Endothelial cell of umbilical vein (primary cell): ENCODE measurements around the gene DUSP16. TPM values are rescaled to one million over a fixed set of nuclear protein-coding genes. Genes with fewer than 3 reads are reported as not detected.

Source experiments
- BruUV-seq: library from RNA; stranded (reverse); fragments of 400-500 nt; replicated peaks from 2 replicates; lab custom pipeline; 2021; lab: Mats Ljungman, UMichigan
- CTCF ChIA-PET: fragments of 300-600, 350-600 bp; sonication (Branson Sonifier 250); formaldehyde crosslinking; loops from one replicate; lab custom pipeline; 2021; ENCODE audit warnings: antibody characterized with exemption, inconsistent platforms; lab: Charles Lee
- POLR2A ChIA-PET: fragments of 300-600, 350-600 bp; sonication (Branson Sonifier 250); formaldehyde crosslinking; loops from one replicate; lab custom pipeline; 2021; ENCODE audit warnings: antibody characterized with exemption, inconsistent platforms; lab: Charles Lee
- DNase-seq: peaks from one replicate; pipeline ENCODE4 v3.0.0-alpha.2; 2011; ENCODE audit warnings: low read depth, low spot score
- FAIRE-seq: peaks from 2 replicates; lab custom pipeline; 2011; peaks lifted over from hg19 to GRCh38; lab: Jason Lieb, UNC
- H2AFZ ChIP-seq: 2 replicates; pipeline ENCODE4 v1.6.0; 2012; ENCODE audit warnings: low read depth, low read length, control low read depth, inconsistent platforms
- H3K27ac ChIP-seq: 2 replicates; pipeline ENCODE4 v1.5.1; 2011; ENCODE audit warnings: low read depth, mild to moderate bottlenecking, control low read depth, low read length, moderate library complexity; ENCODE audit not compliant: insufficient read depth
- H3K27me3 ChIP-seq, 2 experiments: 2 replicates each; pipeline versions ENCODE4 v1.6.0 to v1.6.1; 2011; ENCODE audit warnings: low read length in 2 of 2, mixed read lengths in 1 of 2; ENCODE audit not compliant: control insufficient read depth in 2 of 2, insufficient read depth in 2 of 2
- H3K36me3 ChIP-seq, 2 experiments: 2 replicates in 1 of 2; 3 replicates in 1 of 2; pipeline ENCODE4 v1.5.1; 2011; ENCODE audit warnings: low read length in 2 of 2, mild to moderate bottlenecking in 1 of 2, moderate library complexity in 1 of 2; ENCODE audit not compliant: control insufficient read depth in 2 of 2, insufficient read depth in 2 of 2; ENCODE audit errors: extremely low read depth in 1 of 2
- H3K4me1 ChIP-seq: 3 replicates; pipeline ENCODE4 v1.5.1; 2011; ENCODE audit warnings: mild to moderate bottlenecking, low read length; ENCODE audit not compliant: control insufficient read depth, insufficient read depth; ENCODE audit errors: extremely low read depth
- H3K4me2 ChIP-seq: 2 replicates; pipeline ENCODE4 v1.6.1; 2011; ENCODE audit warnings: low read length, control low read depth, mixed read lengths; ENCODE audit not compliant: insufficient read depth
- H3K4me3 ChIP-seq, 3 experiments: fragments of 200-600 bp in 1 of 3; sonication (generic), shearing (Covaris generic) in 1 of 3; replicated peaks in 1 of 3; 2 replicates each; pipeline ENCODE4 v1.5.1; 2011 to 2016; ENCODE audit warnings: control low read depth in 3 of 3, low read length in 3 of 3, mild to moderate bottlenecking in 2 of 3, inconsistent platforms in 1 of 3, low read depth in 1 of 3, moderate library complexity in 1 of 3; ENCODE audit not compliant: insufficient read depth in 1 of 3
- H3K79me2 ChIP-seq: 2 replicates; pipeline ENCODE4 v1.6.0; 2012; ENCODE audit warnings: low read length, inconsistent platforms; ENCODE audit not compliant: control insufficient read depth, insufficient read depth
- H3K9ac ChIP-seq: replicated peaks from 2 replicates; pipeline ENCODE3; 2011; ENCODE audit warnings: low read length, control low read depth; ENCODE audit not compliant: insufficient read depth; ENCODE audit errors: extremely low read depth
- H3K9me1 ChIP-seq: replicated peaks from 3 replicates; pipeline ENCODE4 v1.6.0; 2011; ENCODE audit warnings: mild to moderate bottlenecking, low read length; ENCODE audit not compliant: control insufficient read depth, insufficient read depth; ENCODE audit errors: extremely low read depth
- H3K9me3 ChIP-seq: replicated peaks from 2 replicates; pipeline ENCODE4 v1.5.1; 2012; ENCODE audit warnings: low read length, inconsistent platforms; ENCODE audit not compliant: control insufficient read depth, insufficient read depth
- H4K20me1 ChIP-seq: replicated peaks from 2 replicates; pipeline ENCODE3; 2011; ENCODE audit warnings: mild to moderate bottlenecking, low read length; ENCODE audit not compliant: control insufficient read depth, insufficient read depth; ENCODE audit errors: extremely low read depth
- EZH2 ChIP-seq: IDR thresholded peaks from 2 replicates; pipeline ENCODE4 v1.6.1; 2012; ENCODE audit warnings: borderline replicate concordance, low read depth, mild to moderate bottlenecking, moderate library complexity, low read length, inconsistent platforms; ENCODE audit not compliant: severe bottlenecking
- FOS ChIP-seq: IDR thresholded peaks from 2 replicates; pipeline ENCODE4 v1.6.1; 2011; ENCODE audit warnings: mild to moderate bottlenecking, low read length, moderate library complexity, borderline replicate concordance; ENCODE audit not compliant: insufficient read depth
- GATA2 ChIP-seq: IDR thresholded peaks from 2 replicates; pipeline ENCODE4 v1.7.0; 2011; ENCODE audit warnings: low read depth, mild to moderate bottlenecking, moderate library complexity, mixed read lengths, low read length; ENCODE audit not compliant: insufficient read length, insufficient read depth
- JUN ChIP-seq: IDR thresholded peaks from 2 replicates; pipeline ENCODE4 v1.6.1; 2011; ENCODE audit warnings: borderline replicate concordance, low read depth; ENCODE audit not compliant: insufficient read length, insufficient read depth
- MYC ChIP-seq: IDR thresholded peaks from one replicate; pipeline ENCODE4 v1.6.1; 2011; ENCODE audit warnings: mild to moderate bottlenecking, low read depth, low read length
- POLR2A ChIP-seq: IDR thresholded peaks from 2 replicates; pipeline ENCODE4 v1.6.1; 2012; ENCODE audit warnings: low read depth, mild to moderate bottlenecking, control low read depth, low read length
- POLR2AphosphoS5 ChIP-seq: IDR thresholded peaks from 2 replicates; pipeline ENCODE4 v1.6.1; 2012; ENCODE audit warnings: low read depth, mild to moderate bottlenecking, control low read depth, low read length, moderate library complexity; ENCODE audit not compliant: insufficient read depth
- dilution Hi-C: fragments of 300-500 bp; cut with MboI; formaldehyde crosslinking; loops from one replicate; pipeline ENCODE4 v1.15.0; 2019; ENCODE audit warnings: low sequenced_read_pairs; ENCODE audit not compliant: extremely low pct_ligation_motif_present
- intact Hi-C: fragments of 100-400 bp; cut with micrococcal nuclease; formaldehyde crosslinking; loops from one replicate; pipeline ENCODE4 v1.10.0; 2022
- polyA plus RNA-seq, 4 experiments: library from polyadenylated mRNA; depleted of rRNA in 3 of 4; stranded (reverse) in 3 of 4; unstranded in 1 of 4; fragments of >200 nt; gene quantifications; 2 replicates each; pipeline versions ENCODE4 v1.2.1 to v1.2.3, GENCODE V29; 2011 to 2012; ENCODE audit warnings: missing spikeins in 1 of 4
- total RNA-seq: library from RNA; stranded (reverse); gene quantifications from 2 replicates; pipeline ENCODE4 v1.2.3, GENCODE V29; 2021
- TF ChIP-seq, protein P1 (sequence below): IDR thresholded peaks from 2 replicates; pipeline ENCODE4 v1.6.1; 2011; ENCODE audit not compliant: insufficient read depth, insufficient read length
- TF ChIP-seq, protein P2 (sequence below), 2 donors: IDR thresholded peaks; 1 replicate in 1 of 2; 2 replicates in 1 of 2; pipeline ENCODE4 v1.5.1; 2011; ENCODE audit warnings: low read length in 2 of 2, mild to moderate bottlenecking in 2 of 2, moderate library complexity in 2 of 2, control low read depth in 1 of 2, inconsistent platforms in 1 of 2, low read depth in 1 of 2; ENCODE audit not compliant: insufficient read depth in 1 of 2; ENCODE audit errors: extremely low read depth in 1 of 2

The DUSP16 gene
- total and polyA plus RNA-seq, 2 donors (not counting 3 experiments of a cell fraction or from before 2014, with no cell fraction given): 7.4 to 19.5 TPM

DNA sequence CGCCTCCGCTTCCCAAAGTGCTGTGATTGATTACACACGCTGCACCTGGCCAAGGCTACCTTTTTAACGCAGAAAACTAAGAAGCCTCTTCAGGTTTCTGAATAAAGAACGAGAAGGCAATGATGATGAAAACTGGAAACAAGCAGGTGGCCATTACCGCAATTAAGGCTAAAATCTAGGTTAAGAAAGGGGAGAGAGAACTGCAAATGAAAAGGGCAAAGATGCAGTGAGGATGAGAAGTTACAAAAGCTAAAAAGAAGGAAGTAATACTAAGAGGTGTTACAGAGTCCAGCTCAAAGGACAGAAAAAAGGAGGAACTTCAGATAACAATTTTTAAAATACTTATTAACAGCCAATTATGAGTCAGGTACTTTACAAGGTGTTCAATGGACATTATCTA, 79.7 kb downstream of the DUSP16 start:
- Histone ChIP-seq H3K36me3 (peaks cover 0 to 6% of the 10 kb centered on the region in 2 experiments), H3K9ac (no peak overlapping the region), H4K20me1 (no peaks in the 10 kb centered on the region), H3K9me1 (no peaks in the 10 kb centered on the region), H3K4me2 (no peak overlapping the region), H3K4me3 (no peak overlapping the region), H3K79me2 (no peaks in the 10 kb centered on the region), H3K4me1 (peaks cover 10% of the 10 kb centered on the region), H3K9me3 (no peaks in the 10 kb centered on the region), H2AFZ (no peak overlapping the region), H3K27me3 (no peaks in the 10 kb centered on the region), H3K27ac (no peak overlapping the region)
- intact Hi-C loops: no loop called here
- dilution Hi-C loops: no loop called here
- DNase-seq (no peak), FAIRE-seq (no peak)
- CTCF ChIA-PET: no interaction called here
- BruUV-seq: no TSS peak
- POLR2A ChIA-PET: no interaction called here
- TF ChIP-seq MYC: no peak
- no peak for TF ChIP-seq GATA2

DNA sequence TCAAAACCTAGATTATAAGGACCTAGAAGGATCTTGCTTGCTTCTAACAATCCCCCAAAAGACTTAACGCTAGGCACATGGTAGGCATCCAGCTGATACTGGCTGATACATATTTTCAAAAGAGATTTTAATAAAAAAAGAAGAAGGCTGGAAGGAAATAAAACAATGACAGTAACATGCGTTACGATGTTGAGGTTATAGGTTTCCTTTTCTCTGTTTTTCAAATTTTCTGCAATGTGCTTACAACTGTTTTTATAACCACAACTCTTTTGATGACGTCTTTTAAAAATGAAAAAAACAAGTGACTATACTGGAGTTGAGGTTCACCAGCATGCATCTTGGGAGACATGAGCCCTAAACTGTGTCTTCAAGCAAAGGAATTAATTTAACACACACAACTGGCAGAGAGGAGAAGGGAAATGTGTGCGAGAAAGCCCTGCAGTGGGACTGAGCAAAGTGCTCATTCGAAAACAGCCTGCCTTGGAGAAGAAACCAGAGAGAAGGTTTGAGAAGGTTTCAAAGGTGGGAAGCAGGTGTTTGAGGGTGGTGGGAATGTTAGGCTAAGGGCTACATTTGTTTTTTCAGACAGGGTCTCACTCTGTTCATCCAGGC, 80.4 kb downstream of the DUSP16 start:
- H3K9me3 ChIP-seq: no peaks in the 10 kb centered on the region
- FAIRE-seq: no peak
- DNase-seq: no peak
- no peak overlapping the region for H2AFZ ChIP-seq
- peaks cover 0 to 6% of the 10 kb centered on the region in 2 experiments for H3K36me3 ChIP-seq
- intact Hi-C loops (no loop called here), dilution Hi-C loops (no loop called here)
- no peaks in the 10 kb centered on the region for H3K27me3 ChIP-seq
- BruUV-seq: no TSS peak
- H3K4me3 ChIP-seq: no peak overlapping the region
- H4K20me1 ChIP-seq: no peaks in the 10 kb centered on the region
- TF ChIP-seq FOS (no peak), JUN (no peak), GATA2 (no peak), MYC (no peak), POLR2A (no peak), POLR2AphosphoS5 (no peak), EZH2 (no peak)
- TF ChIP-seq, protein P1, sequence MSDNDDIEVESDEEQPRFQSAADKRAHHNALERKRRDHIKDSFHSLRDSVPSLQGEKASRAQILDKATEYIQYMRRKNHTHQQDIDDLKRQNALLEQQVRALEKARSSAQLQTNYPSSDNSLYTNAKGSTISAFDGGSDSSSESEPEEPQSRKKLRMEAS: no peak
- TF ChIP-seq, protein P2, sequence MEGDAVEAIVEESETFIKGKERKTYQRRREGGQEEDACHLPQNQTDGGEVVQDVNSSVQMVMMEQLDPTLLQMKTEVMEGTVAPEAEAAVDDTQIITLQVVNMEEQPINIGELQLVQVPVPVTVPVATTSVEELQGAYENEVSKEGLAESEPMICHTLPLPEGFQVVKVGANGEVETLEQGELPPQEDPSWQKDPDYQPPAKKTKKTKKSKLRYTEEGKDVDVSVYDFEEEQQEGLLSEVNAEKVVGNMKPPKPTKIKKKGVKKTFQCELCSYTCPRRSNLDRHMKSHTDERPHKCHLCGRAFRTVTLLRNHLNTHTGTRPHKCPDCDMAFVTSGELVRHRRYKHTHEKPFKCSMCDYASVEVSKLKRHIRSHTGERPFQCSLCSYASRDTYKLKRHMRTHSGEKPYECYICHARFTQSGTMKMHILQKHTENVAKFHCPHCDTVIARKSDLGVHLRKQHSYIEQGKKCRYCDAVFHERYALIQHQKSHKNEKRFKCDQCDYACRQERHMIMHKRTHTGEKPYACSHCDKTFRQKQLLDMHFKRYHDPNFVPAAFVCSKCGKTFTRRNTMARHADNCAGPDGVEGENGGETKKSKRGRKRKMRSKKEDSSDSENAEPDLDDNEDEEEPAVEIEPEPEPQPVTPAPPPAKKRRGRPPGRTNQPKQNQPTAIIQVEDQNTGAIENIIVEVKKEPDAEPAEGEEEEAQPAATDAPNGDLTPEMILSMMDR (IDR thresholded peaks at IDR 0.05; ENCODE audit: extremely low read depth in 1 of 2, insufficient read depth in 1 of 2, low read depth in 1 of 2, low read length in 2 of 2): no peak
- H3K4me2 ChIP-seq: no peak overlapping the region
- POLR2A ChIA-PET: no interaction called here
- CTCF ChIA-PET: interaction anchor here (1.1 to 1.2 kb wide), 2 partner anchors 84 to 173 kb away, joined by 3 read pairs; no protein-coding TSS in a partner anchor
- no peaks in the 10 kb centered on the region for H3K9me1 ChIP-seq
- H3K27ac ChIP-seq: no peak overlapping the region
- H3K9ac ChIP-seq: no peak overlapping the region
- H3K79me2 ChIP-seq: no peaks in the 10 kb centered on the region
- H3K4me1 ChIP-seq: peaks cover 5% of the 10 kb centered on the region
